Astrocyte (in vitro differentiated cells and primary cell): ENCODE results near the gene BHLHA15. TPM values are rescaled to one million over a fixed set of nuclear protein-coding genes. Genes with fewer than 3 reads are reported as not detected.

Source experiments
- DNase-seq: peaks from one replicate; pipeline ENCODE4 v3.0.0-alpha.2; 2010; ENCODE audit warnings: low read depth
- FAIRE-seq: peaks from 2 replicates; lab custom pipeline; 2011; peaks lifted over from hg19 to GRCh38; lab: Jason Lieb, UNC
- H2AFZ ChIP-seq: 2 replicates; pipeline ENCODE4 v1.6.0; 2012; ENCODE audit warnings: low read depth, low read length, inconsistent platforms
- H3K27ac ChIP-seq: 2 replicates; pipeline ENCODE4 v1.5.1; 2011; ENCODE audit warnings: low read depth, low read length, inconsistent platforms
- H3K27me3 ChIP-seq: 2 replicates; pipeline ENCODE4 v1.6.0; 2011; ENCODE audit warnings: low read length, inconsistent platforms; ENCODE audit not compliant: insufficient read depth
- H3K36me3 ChIP-seq: 2 replicates; pipeline ENCODE4 v1.5.1; 2011; ENCODE audit warnings: low read length, inconsistent platforms; ENCODE audit not compliant: insufficient read depth
- H3K4me1 ChIP-seq: 2 replicates; pipeline ENCODE4 v1.5.1; 2011; ENCODE audit warnings: low read length, inconsistent platforms; ENCODE audit not compliant: insufficient read depth
- H3K4me2 ChIP-seq: 2 replicates; pipeline ENCODE4 v1.6.0; 2012; ENCODE audit warnings: low read length, inconsistent platforms
- H3K4me3 ChIP-seq: 2 replicates; pipeline ENCODE4 v1.5.1; 2011; ENCODE audit warnings: low read depth, mild to moderate bottlenecking, low read length, inconsistent platforms; ENCODE audit not compliant: insufficient read depth
- H3K79me2 ChIP-seq: 2 replicates; pipeline ENCODE4 v1.6.0; 2012; ENCODE audit warnings: mild to moderate bottlenecking, low read length, inconsistent platforms; ENCODE audit not compliant: insufficient read depth
- H3K9ac ChIP-seq: 2 replicates; pipeline ENCODE4 v1.6.0; 2012; ENCODE audit warnings: mild to moderate bottlenecking, low read length, inconsistent platforms
- H3K9me3 ChIP-seq: 2 replicates; pipeline ENCODE4 v1.5.1; 2012; ENCODE audit warnings: low read depth, mild to moderate bottlenecking, low read length, inconsistent platforms; ENCODE audit not compliant: insufficient read depth
- H4K20me1 ChIP-seq: 2 replicates; pipeline ENCODE4 v1.6.0; 2012; ENCODE audit warnings: low read length, inconsistent platforms; ENCODE audit not compliant: insufficient read depth
- H3K27ac Mint-ChIP-seq: one replicate; pipeline ENCODE4 v1.8.0; 2021; ENCODE audit warnings: mild to moderate bottlenecking, mixed read lengths; ENCODE audit not compliant: unreplicated experiment
- H3K27me3 Mint-ChIP-seq: one replicate; pipeline ENCODE4 v1.8.0; 2021; ENCODE audit warnings: low read depth, mixed read lengths; ENCODE audit not compliant: unreplicated experiment
- H3K36me3 Mint-ChIP-seq: one replicate; pipeline ENCODE4 v1.8.0; 2021; ENCODE audit warnings: low read depth, mixed read lengths; ENCODE audit not compliant: unreplicated experiment
- H3K4me1 Mint-ChIP-seq: one replicate; pipeline ENCODE4 v1.8.0; 2021; ENCODE audit warnings: low read depth, mixed read lengths; ENCODE audit not compliant: unreplicated experiment
- H3K4me3 Mint-ChIP-seq: one replicate; pipeline ENCODE4 v1.8.0; 2021; ENCODE audit warnings: mild to moderate bottlenecking, moderate library complexity, mixed read lengths; ENCODE audit not compliant: unreplicated experiment
- H3K9me3 Mint-ChIP-seq: one replicate; pipeline ENCODE4 v1.8.0; 2021; ENCODE audit warnings: mild to moderate bottlenecking, mixed read lengths; ENCODE audit not compliant: unreplicated experiment
- EZH2 ChIP-seq: IDR thresholded peaks from 2 replicates; pipeline ENCODE4 v1.6.1; 2012; ENCODE audit warnings: mild to moderate bottlenecking, low read length, inconsistent platforms; ENCODE audit not compliant: insufficient read depth
- total RNA-seq: library from RNA; stranded (reverse); gene quantifications from 2 replicates; pipeline ENCODE4 v1.2.1, GENCODE V29; 2021
- TF ChIP-seq, protein P1 (sequence below): IDR thresholded peaks from 2 replicates; pipeline ENCODE4 v1.5.1; 2011; ENCODE audit warnings: low read depth, mild to moderate bottlenecking, inconsistent platforms, low read length, moderate library complexity; ENCODE audit not compliant: insufficient read depth

Gene BHLHA15
- total RNA-seq, 1 donor from 2014 or later = 0.57 TPM

DNA sequence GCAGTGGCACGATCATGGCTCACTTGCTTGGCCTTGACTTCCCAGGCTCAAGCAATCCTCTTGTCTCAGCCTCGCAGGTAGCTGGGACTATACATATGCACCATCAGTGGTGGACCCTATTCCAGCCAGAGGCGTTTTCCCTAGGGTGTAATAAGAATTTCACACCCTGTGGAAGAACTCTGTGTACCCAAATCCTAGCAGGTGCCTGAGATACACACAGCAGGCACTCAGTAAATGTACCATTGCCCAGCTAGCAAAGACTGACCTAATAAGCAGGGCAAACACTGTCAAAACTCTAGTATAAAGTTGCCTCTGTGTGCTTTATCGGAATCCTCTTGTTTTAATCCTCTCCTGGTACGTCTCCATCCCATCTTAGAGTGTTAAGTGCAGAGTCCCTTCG, 33.7 kb upstream of the BHLHA15 start:
- Histone ChIP-seq H3K9me3 (no peaks in the 10 kb centered on the region), H3K4me1 (no peaks in the 10 kb centered on the region), H4K20me1 (no peaks in the 10 kb centered on the region), H2AFZ (no peak overlapping the region), H3K79me2 (no peaks in the 10 kb centered on the region), H3K36me3 (no peaks in the 10 kb centered on the region), H3K9ac (no peak overlapping the region), H3K4me3 (no peak overlapping the region), H3K4me2 (no peak overlapping the region), H3K27me3 (no peaks in the 10 kb centered on the region), H3K27ac (no peak overlapping the region)
- H3K9me3 Mint-ChIP-seq = no peaks in the 10 kb centered on the region
- no peak overlapping the region for H3K4me3 Mint-ChIP-seq
- H3K27me3 Mint-ChIP-seq = no peaks in the 10 kb centered on the region
- H3K36me3 Mint-ChIP-seq = peaks cover 7% of the 10 kb centered on the region
- TF ChIP-seq, protein P1, sequence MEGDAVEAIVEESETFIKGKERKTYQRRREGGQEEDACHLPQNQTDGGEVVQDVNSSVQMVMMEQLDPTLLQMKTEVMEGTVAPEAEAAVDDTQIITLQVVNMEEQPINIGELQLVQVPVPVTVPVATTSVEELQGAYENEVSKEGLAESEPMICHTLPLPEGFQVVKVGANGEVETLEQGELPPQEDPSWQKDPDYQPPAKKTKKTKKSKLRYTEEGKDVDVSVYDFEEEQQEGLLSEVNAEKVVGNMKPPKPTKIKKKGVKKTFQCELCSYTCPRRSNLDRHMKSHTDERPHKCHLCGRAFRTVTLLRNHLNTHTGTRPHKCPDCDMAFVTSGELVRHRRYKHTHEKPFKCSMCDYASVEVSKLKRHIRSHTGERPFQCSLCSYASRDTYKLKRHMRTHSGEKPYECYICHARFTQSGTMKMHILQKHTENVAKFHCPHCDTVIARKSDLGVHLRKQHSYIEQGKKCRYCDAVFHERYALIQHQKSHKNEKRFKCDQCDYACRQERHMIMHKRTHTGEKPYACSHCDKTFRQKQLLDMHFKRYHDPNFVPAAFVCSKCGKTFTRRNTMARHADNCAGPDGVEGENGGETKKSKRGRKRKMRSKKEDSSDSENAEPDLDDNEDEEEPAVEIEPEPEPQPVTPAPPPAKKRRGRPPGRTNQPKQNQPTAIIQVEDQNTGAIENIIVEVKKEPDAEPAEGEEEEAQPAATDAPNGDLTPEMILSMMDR = no peak
- TF ChIP-seq EZH2 = no peak
- H3K27ac Mint-ChIP-seq = no peak overlapping the region
- H3K4me1 Mint-ChIP-seq = peaks cover 4% of the 10 kb centered on the region
- DNase-seq (no peak), FAIRE-seq (no peak)

DNA sequence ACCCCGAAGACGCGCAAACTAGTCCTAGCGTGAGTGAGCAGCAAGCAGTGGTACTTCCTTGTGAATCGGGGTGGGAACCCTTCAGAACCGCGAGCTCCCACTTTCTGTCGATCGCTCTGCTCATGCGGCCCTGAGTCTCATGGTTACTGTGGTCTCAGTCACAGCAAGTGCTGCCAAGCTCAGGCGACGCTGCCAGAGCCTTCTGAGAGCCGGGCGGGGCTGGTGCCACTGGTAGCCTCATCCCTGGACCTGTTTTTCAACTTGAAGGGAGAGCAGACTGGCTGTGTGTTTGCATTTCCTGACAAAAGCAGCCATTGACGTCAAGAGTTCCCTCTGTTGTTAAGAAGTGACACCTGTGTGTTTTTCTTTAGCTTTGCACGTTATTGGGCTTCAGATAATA, 32.9 kb upstream of the BHLHA15 start:
- Mint-ChIP-seq H3K4me3 (no peak overlapping the region), H3K9me3 (no peaks in the 10 kb centered on the region), H3K36me3 (peaks cover 7% of the 10 kb centered on the region), H3K27me3 (no peaks in the 10 kb centered on the region), H3K4me1 (peaks cover 4% of the 10 kb centered on the region), H3K27ac (no peak overlapping the region)
- H3K4me3 ChIP-seq = no peak overlapping the region
- no peaks in the 10 kb centered on the region for H3K9me3 ChIP-seq
- DNase-seq = no peak
- TF ChIP-seq EZH2 = no peak
- TF ChIP-seq, protein P1 = no peak
- H3K9ac ChIP-seq = no peak overlapping the region
- H4K20me1 ChIP-seq = no peaks in the 10 kb centered on the region
- H3K79me2 ChIP-seq = no peaks in the 10 kb centered on the region
- no peaks in the 10 kb centered on the region for H3K4me1 ChIP-seq
- H3K27ac ChIP-seq = no peak overlapping the region
- H2AFZ ChIP-seq = no peak overlapping the region
- H3K4me2 ChIP-seq = no peak overlapping the region
- H3K36me3 ChIP-seq = no peaks in the 10 kb centered on the region
- FAIRE-seq = no peak
- H3K27me3 ChIP-seq = no peaks in the 10 kb centered on the region

DNA sequence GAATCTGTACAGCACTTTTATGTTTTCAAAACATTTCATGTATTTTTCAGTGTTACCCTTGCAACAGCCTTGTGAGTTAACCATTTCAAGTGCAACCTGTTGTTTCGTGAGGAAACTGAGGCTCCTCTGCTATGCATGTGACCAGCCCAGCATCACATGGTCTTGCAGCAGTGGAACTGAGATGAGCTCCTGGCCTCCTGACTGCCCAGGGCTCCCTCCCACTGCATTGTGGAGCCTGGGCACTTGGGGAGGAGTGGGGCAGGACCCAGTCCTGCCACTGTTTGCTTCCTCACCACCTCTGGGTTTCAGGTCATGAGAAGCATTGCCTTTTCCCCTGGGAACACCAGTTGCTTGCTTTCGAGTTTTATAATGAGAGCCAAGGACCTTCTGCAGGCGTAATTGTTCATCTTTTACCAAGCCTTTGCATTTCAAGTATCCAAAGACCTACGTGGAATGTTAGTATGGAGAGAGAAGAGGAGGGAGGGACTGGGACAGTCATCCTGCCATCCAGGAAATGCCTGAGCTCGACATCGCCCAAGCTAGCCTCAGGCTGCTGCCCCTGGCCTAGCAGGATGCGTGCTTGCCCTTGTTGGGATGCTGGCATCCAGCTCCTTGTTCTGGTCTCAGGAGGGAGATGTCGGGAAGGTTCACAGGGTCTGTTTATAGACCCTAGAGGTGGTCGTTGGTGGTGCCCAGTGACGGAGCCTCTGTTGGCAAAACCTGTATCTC, 32.3 kb upstream of the BHLHA15 start:
- Histone ChIP-seq H3K9me3 (no peaks in the 10 kb centered on the region), H2AFZ (no peak overlapping the region), H3K9ac (no peak overlapping the region), H4K20me1 (no peaks in the 10 kb centered on the region), H3K4me3 (no peak overlapping the region), H3K36me3 (no peaks in the 10 kb centered on the region), H3K4me2 (no peak overlapping the region), H3K27ac (no peak overlapping the region), H3K27me3 (no peaks in the 10 kb centered on the region), H3K4me1 (no peaks in the 10 kb centered on the region), H3K79me2 (no peaks in the 10 kb centered on the region)
- no peak overlapping the region for H3K27ac Mint-ChIP-seq
- no peak for TF ChIP-seq EZH2
- TF ChIP-seq, protein P1 = no peak
- peaks cover 7% of the 10 kb centered on the region for H3K36me3 Mint-ChIP-seq
- no peaks in the 10 kb centered on the region for H3K27me3 Mint-ChIP-seq
- H3K9me3 Mint-ChIP-seq = no peaks in the 10 kb centered on the region
- DNase-seq (no peak), FAIRE-seq (no peak)
- peaks cover 4% of the 10 kb centered on the region for H3K4me1 Mint-ChIP-seq
- H3K4me3 Mint-ChIP-seq = no peak overlapping the region
